ENCODE data around the gene SMTN.
A peak's percentile ranks its signal among the peaks of the same experiment; 100 is the strongest.

Gene SMTN

GRCh38 chr22:31135706-31136105, 54.6 kb downstream of the SMTN start:
- TF ChIP-seq CTCF (conservative IDR thresholded peaks at IDR 0.05; ENCODE audit: low read depth, low read length), result no peak
- no peak overlapping the region for H3K4me3 ChIP-seq (ENCODE audit: low read length)
- no peak for DNase-seq (ENCODE audit: low read depth)

- TF ChIP-seq CTCF (conservative IDR thresholded peaks at IDR 0.05; ENCODE audit: low read depth, low read length), result no peak
- no peak for DNase-seq (ENCODE audit: low read depth)
- H3K4me3 ChIP-seq (ENCODE audit: low read length), result no peak overlapping the region
Observed at GRCh38 chr22:31136155-31136554, 55.0 kb downstream of the SMTN start.

GRCh38 chr22:31136711-31137110, 55.6 kb downstream of the SMTN start:
- TF ChIP-seq CTCF (conservative IDR thresholded peaks at IDR 0.05; ENCODE audit: low read depth, low read length), result no peak
- no peak overlapping the region for H3K4me3 ChIP-seq (ENCODE audit: low read length)
- no peak for DNase-seq (ENCODE audit: low read depth)

- DNase-seq (ENCODE audit: low read depth), result no peak
- TF ChIP-seq CTCF (conservative IDR thresholded peaks at IDR 0.05; ENCODE audit: low read depth, low read length), result no peak
- H3K4me3 ChIP-seq (ENCODE audit: low read length), result no peak overlapping the region
Observed at GRCh38 chr22:31137721-31138120, 56.6 kb downstream of the SMTN start.

GRCh38 chr22:31138126-31138525, 57.0 kb downstream of the SMTN start:
- no peak for TF ChIP-seq CTCF (conservative IDR thresholded peaks at IDR 0.05; ENCODE audit: low read depth, low read length)
- H3K4me3 ChIP-seq (ENCODE audit: low read length), result no peak overlapping the region
- DNase-seq (ENCODE audit: low read depth), result no peak

GRCh38 chr22:31139066-31139465, 57.9 kb downstream of the SMTN start:
- peak overlapping the region; percentile 50 for H3K4me3 ChIP-seq (ENCODE audit: low read length)
- no peak for DNase-seq (ENCODE audit: low read depth)
- TF ChIP-seq CTCF (conservative IDR thresholded peaks at IDR 0.05; ENCODE audit: low read depth, low read length), result no peak

GRCh38 chr22:31139866-31140716, 59.0 kb downstream of the SMTN start, which contains the start of gene PLA2G3:
Gene PLA2G3 (minus strand): TSS chr22:31140508. CDS start chr22:31140354, 154 bp downstream.
- DNase-seq (ENCODE audit: low read depth), result peak; percentile 86
- H3K4me3 ChIP-seq (ENCODE audit: low read length), result peak within 1 kb of the TSS; percentile 50
- peak; percentile 34 for TF ChIP-seq CTCF (conservative IDR thresholded peaks at IDR 0.05; ENCODE audit: low read depth, low read length)

All from retinal pigment epithelial cell (primary cell).